Measurements from ENCODE around the gene FREY1. TPM values are rescaled to one million over a fixed set of nuclear protein-coding genes. Genes with fewer than 3 reads are reported as not detected.

The FREY1 gene
- total RNA-seq, 1 experiment from 2014 or later = 4.2 TPM

GRCh38 chr11:45925550-45925949 is 18.5 kb upstream of the FREY1 start:
- ChIA-PET POLR2A (ENCODE audit: unreplicated experiment) (no interaction called here), CTCF (no interaction called here)
- H4K20me1 ChIP-seq (ENCODE audit: insufficient read depth) = 0 out of 2 replicates have a peak, but pooled peaks cover 4% of the 10 kb centered on the region
- H3K27me3 ChIP-seq (ENCODE audit: insufficient read depth, low read depth) = no peaks in the 10 kb centered on the region
- peaks cover 11% of the 10 kb centered on the region; the same call in 1 of the 2 replicates for H3F3A ChIP-seq (ENCODE audit: insufficient read depth, low read depth)
- H3K36me3 ChIP-seq (ENCODE audit: low read depth) = no peaks in the 10 kb centered on the region
- no peak overlapping the region for H3K27ac ChIP-seq
- no peaks in the 10 kb centered on the region for H3K9me2 ChIP-seq (ENCODE audit: insufficient read depth)
- intact Hi-C loops (cut with micrococcal nuclease; ENCODE audit: unreplicated experiment) = no loop called here
- H3K4me3 ChIP-seq = no peak overlapping the region
- no peak overlapping the region for H3K4me2 ChIP-seq
- H2AFZ ChIP-seq = no peak overlapping the region
- TF ChIP-seq CTCF (conservative IDR thresholded peaks at IDR 0.05) (no peak), EZH2 (IDR thresholded peaks at IDR 0.05; ENCODE audit: low read depth) (no peak)
- no peaks in the 10 kb centered on the region for H3K9me3 ChIP-seq (ENCODE audit: insufficient read depth, low read depth)
- H3K79me2 ChIP-seq (ENCODE audit: low read depth) = no peaks in the 10 kb centered on the region
- no peak for DNase-seq
- no TSS peak for BruUV-seq (replicated peaks)
- 0 out of 2 replicates have a peak, but pooled peaks cover 4% of the 10 kb centered on the region for H3K4me1 ChIP-seq (replicated peaks; ENCODE audit: insufficient read depth)

- Histone ChIP-seq H4K20me1 (ENCODE audit: insufficient read depth) (0 out of 2 replicates have a peak, but pooled peaks cover 4% of the 10 kb centered on the region), H3K79me2 (ENCODE audit: low read depth) (no peaks in the 10 kb centered on the region), H3K9me3 (ENCODE audit: insufficient read depth, low read depth) (no peaks in the 10 kb centered on the region), H3K27me3 (ENCODE audit: insufficient read depth, low read depth) (no peaks in the 10 kb centered on the region), H3F3A (ENCODE audit: insufficient read depth, low read depth) (peaks cover 12% of the 10 kb centered on the region; the same call in 1 of the 2 replicates), H3K36me3 (ENCODE audit: low read depth) (no peaks in the 10 kb centered on the region), H2AFZ (no peak overlapping the region), H3K4me3 (no peak overlapping the region), H3K4me1 (replicated peaks; ENCODE audit: insufficient read depth) (0 out of 2 replicates have a peak, but pooled peaks cover 1% of the 10 kb centered on the region), H3K9me2 (ENCODE audit: insufficient read depth) (no peaks in the 10 kb centered on the region), H3K27ac (no peak overlapping the region), H3K4me2 (no peak overlapping the region)
- CTCF ChIA-PET = interaction anchor here (0.5 kb wide), 1 partner anchor 80 kb away, joined by 4 read pairs; no protein-coding TSS in a partner anchor
- POLR2A ChIA-PET (ENCODE audit: unreplicated experiment) = no interaction called here
- DNase-seq = no peak
- BruUV-seq (replicated peaks) = no TSS peak
- intact Hi-C loops (cut with micrococcal nuclease; ENCODE audit: unreplicated experiment) = no loop called here
- TF ChIP-seq EZH2 (IDR thresholded peaks at IDR 0.05; ENCODE audit: low read depth) = no peak
- TF ChIP-seq CTCF (conservative IDR thresholded peaks at IDR 0.05) = no peak
Observed at GRCh38 chr11:45924927-45925326, 17.9 kb upstream of the FREY1 start.

- Histone ChIP-seq H3K4me1 (replicated peaks; ENCODE audit: insufficient read depth) (no peaks in the 10 kb centered on the region), H3K4me3 (no peak overlapping the region), H2AFZ (no peak overlapping the region), H3K4me2 (no peak overlapping the region), H3K9me3 (ENCODE audit: insufficient read depth, low read depth) (no peaks in the 10 kb centered on the region), H3F3A (ENCODE audit: insufficient read depth, low read depth) (peaks cover 14% of the 10 kb centered on the region; the same call in 1 of the 2 replicates), H3K36me3 (ENCODE audit: low read depth) (no peaks in the 10 kb centered on the region), H3K79me2 (ENCODE audit: low read depth) (no peaks in the 10 kb centered on the region), H3K9me2 (ENCODE audit: insufficient read depth) (no peaks in the 10 kb centered on the region), H4K20me1 (ENCODE audit: insufficient read depth) (no peaks in the 10 kb centered on the region), H3K27ac (no peak overlapping the region), H3K27me3 (ENCODE audit: insufficient read depth, low read depth) (no peaks in the 10 kb centered on the region)
- BruUV-seq (replicated peaks) = no TSS peak
- intact Hi-C loops (cut with micrococcal nuclease; ENCODE audit: unreplicated experiment) = no loop called here
- no peak for TF ChIP-seq CTCF (conservative IDR thresholded peaks at IDR 0.05)
- no peak for TF ChIP-seq EZH2 (IDR thresholded peaks at IDR 0.05; ENCODE audit: low read depth)
- ChIA-PET CTCF (interaction anchor here (0.5 kb wide), 1 partner anchor 79 kb away, joined by 4 read pairs; no protein-coding TSS in a partner anchor), POLR2A (ENCODE audit: unreplicated experiment) (no interaction called here)
- DNase-seq = no peak
Observed at GRCh38 chr11:45924036-45924915, 17.2 kb upstream of the FREY1 start.

Data from PC-9 (cell line).